22Rv1 (cell line): ENCODE results near the gene CSNK1D.

ENCODE experiments used
- CTCF ChIP-seq: fragments of 450-650 bp; IDR thresholded peaks from 2 replicates; pipeline ENCODE4 v1.5.1; 2017; ENCODE audit warnings: mild to moderate bottlenecking
- ZFX ChIP-seq: fragments of 450-650 bp; IDR thresholded peaks from 2 replicates; pipeline ENCODE4 v1.6.1; 2017; ENCODE audit warnings: antibody characterized with exemption, borderline replicate concordance

GRCh38 chr17:82316651-82317393 is 43.3 kb upstream of the CSNK1D start:
- TF ChIP-seq CTCF (no peak), ZFX (no peak)
